GM18511 (cell line): ENCODE data around the gene CA7.
"Not testable (repeated sequence)": the region's sequence is repeated elsewhere in the genome, so short reads cannot be mapped to it uniquely, and the experiment has no call there.

Experiments
- ATAC-seq: cut with Tn5 transposase; IDR thresholded peaks from one replicate; pipeline ENCODE4 v1.9.1; 2021; ENCODE audit warnings: mild to moderate bottlenecking, moderate library complexity; ENCODE audit not compliant: unreplicated experiment

Gene CA7

GRCh38 chr16:66846266-66846665 is 2.1 kb downstream of the CA7 start:
- no peak for ATAC-seq

- ATAC-seq: no peak
Observed at GRCh38 chr16:66846831-66847230, 2.6 kb downstream of the CA7 start.

GRCh38 chr16:66847533-66848067 is 3.4 kb downstream of the CA7 start:
- ATAC-seq: no peak

- ATAC-seq: no peak
Observed at GRCh38 chr16:66848172-66848571, 4.0 kb downstream of the CA7 start.

GRCh38 chr16:66849021-66849420 is 4.8 kb downstream of the CA7 start:
- ATAC-seq: no peak

GRCh38 chr16:66849549-66849948 is 5.3 kb downstream of the CA7 start:
- ATAC-seq: no peak

- ATAC-seq: no peak
Observed at GRCh38 chr16:66850115-66850815, 6.1 kb downstream of the CA7 start.

GRCh38 chr16:66851166-66851964 is 7.2 kb downstream of the CA7 start:
- ATAC-seq: no peak

- ATAC-seq: no peak
Observed at GRCh38 chr16:66853261-66854139, 9.3 kb downstream of the CA7 start.

- ATAC-seq: no peak
Observed at GRCh38 chr16:66856184-66856730, 12.0 kb downstream of the CA7 start.

GRCh38 chr16:66856801-66857200 is 12.6 kb downstream of the CA7 start:
- no peak for ATAC-seq

- ATAC-seq: no peak
Observed at GRCh38 chr16:66857437-66857836, 13.2 kb downstream of the CA7 start.

GRCh38 chr16:66858740-66859396 is 14.7 kb downstream of the CA7 start:
- ATAC-seq: peak; percentile 87

- peak; percentile 31 for ATAC-seq
Observed at GRCh38 chr16:66859397-66860068, 15.3 kb downstream of the CA7 start.

GRCh38 chr16:66862023-66862520 is 17.9 kb downstream of the CA7 start:
- no peak for ATAC-seq

- ATAC-seq: no peak
Observed at GRCh38 chr16:66863707-66864106, 19.5 kb downstream of the CA7 start.

GRCh38 chr16:66869424-66869823 is 25.2 kb downstream of the CA7 start:
- no peak for ATAC-seq

- not testable (repeated sequence) for ATAC-seq
Observed at GRCh38 chr16:66871363-66871762, 27.1 kb downstream of the CA7 start.

GRCh38 chr16:66871840-66872239 is 27.6 kb downstream of the CA7 start:
- ATAC-seq: no peak

- ATAC-seq: no peak
Observed at GRCh38 chr16:66872559-66872942, 28.3 kb downstream of the CA7 start.
